Esophagus mucosa (tissue), 1 donor: ENCODE results near the gene SH3TC1. TPM values are rescaled to one million over a fixed set of nuclear protein-coding genes. Genes with fewer than 3 reads are reported as not detected.

ENCODE experiments used
- total RNA-seq: library from RNA; stranded (reverse); gene quantifications from one replicate; pipeline ENCODE4 v1.2.4, GENCODE V29; 2023
- donor health status: DM: yes; HTN: yes; CAD: no.

SH3TC1 gene
- total RNA-seq, 1 donor from 2014 or later = 52.9 TPM

Other genes with a start within 250 kb of the SH3TC1 start
- gene ABLIM2, start 40.5 kb upstream of the SH3TC1 start, total RNA-seq = 20.1 TPM
- 1.0 TPM for gene HTRA3, start 70.5 kb downstream of the SH3TC1 start, total RNA-seq
- gene ACOX3, start 241.4 kb downstream of the SH3TC1 start, total RNA-seq = 48.0 TPM
- gene TRMT44, start 241.5 kb downstream of the SH3TC1 start, total RNA-seq = 15.7 TPM